Fibroblast of lung (primary cell): ENCODE data around the gene GMPS.

Experiments used
- EZH2 ChIP-seq: IDR thresholded peaks from 2 replicates; pipeline ENCODE4 v1.5.1; 2012; ENCODE audit warnings: low read length, control low read depth, mild to moderate bottlenecking; ENCODE audit errors: missing control alignments
- TF ChIP-seq, protein P1 (sequence below), 2 donors: IDR thresholded peaks in 1 of 2; conservative IDR thresholded peaks in 1 of 2; 1 replicate in 1 of 2; 2 replicates in 1 of 2; pipeline ENCODE4 v1.5.1; 2011 to 2012; ENCODE audit warnings: low read length in 2 of 2, control low read depth in 1 of 2, inconsistent platforms in 1 of 2, low read depth in 1 of 2, mild to moderate bottlenecking in 1 of 2

DNA sequence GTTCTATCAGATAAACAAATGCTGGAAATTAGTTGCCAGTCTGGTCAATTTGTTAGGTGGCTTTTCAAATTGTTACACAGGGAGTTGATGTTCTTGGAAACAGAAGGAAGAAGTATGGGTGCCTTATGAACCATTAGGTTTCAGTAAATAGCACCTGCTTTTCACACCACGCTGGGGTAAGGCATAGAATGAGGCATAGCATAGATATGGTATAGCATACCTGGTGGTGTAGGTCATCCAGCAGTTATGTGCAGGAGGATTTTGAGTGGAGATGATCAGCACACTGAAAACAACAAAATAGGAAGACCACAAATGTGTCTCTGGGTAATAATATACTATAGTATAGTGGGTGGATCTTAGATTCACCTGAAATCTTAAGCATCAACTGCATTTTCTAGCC is 121.4 kb downstream of the GMPS start:
- no peak for TF ChIP-seq EZH2
- TF ChIP-seq, protein P1, sequence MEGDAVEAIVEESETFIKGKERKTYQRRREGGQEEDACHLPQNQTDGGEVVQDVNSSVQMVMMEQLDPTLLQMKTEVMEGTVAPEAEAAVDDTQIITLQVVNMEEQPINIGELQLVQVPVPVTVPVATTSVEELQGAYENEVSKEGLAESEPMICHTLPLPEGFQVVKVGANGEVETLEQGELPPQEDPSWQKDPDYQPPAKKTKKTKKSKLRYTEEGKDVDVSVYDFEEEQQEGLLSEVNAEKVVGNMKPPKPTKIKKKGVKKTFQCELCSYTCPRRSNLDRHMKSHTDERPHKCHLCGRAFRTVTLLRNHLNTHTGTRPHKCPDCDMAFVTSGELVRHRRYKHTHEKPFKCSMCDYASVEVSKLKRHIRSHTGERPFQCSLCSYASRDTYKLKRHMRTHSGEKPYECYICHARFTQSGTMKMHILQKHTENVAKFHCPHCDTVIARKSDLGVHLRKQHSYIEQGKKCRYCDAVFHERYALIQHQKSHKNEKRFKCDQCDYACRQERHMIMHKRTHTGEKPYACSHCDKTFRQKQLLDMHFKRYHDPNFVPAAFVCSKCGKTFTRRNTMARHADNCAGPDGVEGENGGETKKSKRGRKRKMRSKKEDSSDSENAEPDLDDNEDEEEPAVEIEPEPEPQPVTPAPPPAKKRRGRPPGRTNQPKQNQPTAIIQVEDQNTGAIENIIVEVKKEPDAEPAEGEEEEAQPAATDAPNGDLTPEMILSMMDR (conservative IDR thresholded peaks at IDR 0.05 in 1 of 2, IDR thresholded peaks at IDR 0.05 in 1 of 2; ENCODE audit: low read depth in 1 of 2, low read length in 2 of 2), result no peak
